Central memory CD4-positive, alpha-beta T cell (primary cell): ENCODE measurements around the gene MID1.

ENCODE experiments used
- DNase-seq: peaks from one replicate; pipeline ENCODE4 v3.0.0; 2022

MID1 gene

DNA sequence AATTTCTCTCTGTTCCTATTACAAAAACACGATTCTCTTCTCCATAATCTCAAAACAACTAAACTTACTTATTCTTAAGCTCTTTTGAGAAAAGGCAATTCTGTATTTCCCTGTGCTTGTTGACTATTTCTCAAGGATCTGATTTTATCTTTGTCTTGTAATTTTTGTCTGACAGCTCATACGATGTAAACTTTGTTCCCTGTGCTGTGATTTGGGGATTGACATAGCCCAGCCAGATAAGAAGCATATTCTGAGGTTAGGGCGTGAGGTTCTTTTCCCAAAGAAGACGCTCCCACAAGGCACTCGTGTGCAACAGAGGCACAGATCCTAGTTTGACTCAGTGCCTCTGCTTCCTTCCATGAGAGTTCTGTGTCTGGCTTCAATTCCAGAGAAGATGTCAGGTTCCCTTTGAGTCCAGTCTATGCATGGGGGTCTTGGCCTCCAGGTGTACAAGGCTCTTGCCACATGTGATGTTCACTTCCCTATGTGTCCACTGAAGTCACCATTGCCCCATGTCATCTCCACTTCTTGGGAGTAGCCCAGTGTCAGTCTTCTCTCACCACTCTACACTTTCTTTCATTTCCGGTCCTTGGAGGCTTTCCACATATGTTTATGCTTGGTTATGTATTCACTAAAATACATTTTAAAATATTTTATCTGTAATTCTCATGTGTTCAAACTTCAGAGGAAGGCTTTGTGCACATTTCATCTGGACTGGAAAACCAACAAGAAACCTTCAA, 94.8 kb downstream of the MID1 start:
- DNase-seq, result no peak

DNA sequence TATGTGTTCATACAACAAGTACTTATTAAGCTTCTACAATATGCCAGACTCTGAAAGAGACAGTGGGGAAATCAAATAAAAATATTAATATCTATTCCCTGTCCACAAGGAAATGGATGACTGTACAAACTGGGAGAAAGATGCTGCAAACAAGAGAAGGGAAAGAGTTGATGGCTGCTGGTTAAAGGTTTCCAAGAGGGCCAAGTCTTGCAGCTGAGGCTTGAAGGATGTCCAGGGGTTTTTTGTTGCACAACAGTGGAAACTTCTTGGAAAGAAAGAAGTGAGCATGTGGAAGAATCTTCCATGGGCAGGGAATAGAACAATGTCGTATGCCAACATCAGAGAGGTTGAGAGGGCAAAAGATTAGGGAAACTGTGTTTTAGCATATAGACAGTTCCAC, 95.8 kb downstream of the MID1 start:
- DNase-seq, result no peak

DNA sequence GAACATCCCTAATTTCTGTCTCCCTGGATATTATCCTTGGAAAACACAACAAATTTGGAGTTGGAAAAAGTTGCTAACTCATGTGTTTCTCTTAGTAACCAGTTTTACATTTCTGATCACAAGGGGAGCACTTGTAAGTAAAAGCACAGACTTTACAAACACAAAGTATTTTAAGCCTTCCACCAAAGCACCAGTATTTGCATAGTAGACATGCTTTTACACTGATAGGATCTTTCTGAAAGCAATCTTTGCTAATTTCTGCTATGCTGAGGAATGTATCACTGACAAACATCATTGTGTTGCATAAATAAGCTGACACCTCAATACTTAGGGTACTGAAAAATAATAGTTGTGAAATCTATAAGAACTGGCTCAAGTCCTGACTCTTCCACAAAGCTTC, 100.6 kb downstream of the MID1 start:
- DNase-seq, result no peak

DNA sequence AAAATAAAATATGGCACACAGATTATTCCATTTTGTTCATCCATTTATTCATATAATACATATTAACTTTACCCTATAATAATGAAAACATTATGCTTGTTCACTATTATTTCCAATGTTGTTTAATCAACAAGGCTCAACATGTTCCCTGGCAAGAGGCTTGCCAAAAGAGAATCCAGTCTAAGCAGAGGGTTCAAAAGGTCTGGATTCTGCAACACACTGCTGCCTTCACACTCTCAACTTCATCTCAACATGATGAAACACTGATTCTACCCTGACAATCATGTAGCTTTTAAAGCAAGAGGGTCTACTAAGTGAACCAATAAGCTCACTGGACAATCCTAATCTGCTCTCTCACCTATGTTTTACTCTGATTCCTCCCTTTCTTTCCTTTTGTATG, 101.1 kb downstream of the MID1 start:
- no peak for DNase-seq

DNA sequence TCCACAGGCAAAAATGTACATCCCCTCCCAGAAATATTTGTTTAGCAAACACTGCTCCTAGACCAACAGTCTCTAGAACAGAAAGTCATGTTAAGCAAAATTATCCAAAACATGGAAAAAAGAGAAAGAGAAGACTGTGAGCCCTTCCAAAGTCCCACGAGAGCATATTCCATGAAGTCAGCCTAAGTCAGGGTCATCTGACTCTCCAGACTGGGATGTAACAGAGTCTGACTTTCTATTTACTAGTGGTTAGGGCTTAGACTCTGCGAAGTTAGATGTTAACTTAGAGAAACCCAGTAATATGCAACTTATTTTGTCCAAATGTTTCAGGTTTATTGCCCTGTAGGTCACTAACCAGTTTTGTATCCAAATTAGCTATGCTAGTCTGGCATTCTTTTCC, 102.3 kb downstream of the MID1 start:
- DNase-seq, result no peak

DNA sequence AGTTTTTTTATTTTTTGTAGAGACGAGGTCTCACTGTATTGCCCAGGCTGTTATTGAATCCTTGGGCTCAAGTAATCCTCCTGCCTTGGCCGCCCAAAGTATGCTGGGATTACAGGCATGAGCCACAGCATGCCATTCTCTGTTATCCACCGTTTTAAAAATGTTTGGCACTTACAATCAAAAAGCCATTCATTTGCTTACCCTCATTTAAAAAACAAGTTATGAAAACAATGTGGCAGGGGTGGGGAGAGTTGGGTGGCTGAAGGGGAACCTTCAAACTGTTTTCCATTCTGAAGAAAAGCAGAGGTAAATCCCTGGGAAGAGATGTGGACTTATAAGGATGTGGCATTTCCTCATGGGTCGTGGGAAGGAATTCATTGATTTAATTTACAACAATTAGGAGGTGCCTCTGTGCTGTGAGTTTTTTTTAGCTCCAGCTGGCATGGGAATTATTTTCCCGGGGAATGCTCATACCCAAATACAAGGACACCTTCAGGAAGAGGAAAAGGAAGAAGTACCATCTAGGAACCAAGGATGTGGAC, 103.5 kb downstream of the MID1 start:
- DNase-seq, result no peak

DNA sequence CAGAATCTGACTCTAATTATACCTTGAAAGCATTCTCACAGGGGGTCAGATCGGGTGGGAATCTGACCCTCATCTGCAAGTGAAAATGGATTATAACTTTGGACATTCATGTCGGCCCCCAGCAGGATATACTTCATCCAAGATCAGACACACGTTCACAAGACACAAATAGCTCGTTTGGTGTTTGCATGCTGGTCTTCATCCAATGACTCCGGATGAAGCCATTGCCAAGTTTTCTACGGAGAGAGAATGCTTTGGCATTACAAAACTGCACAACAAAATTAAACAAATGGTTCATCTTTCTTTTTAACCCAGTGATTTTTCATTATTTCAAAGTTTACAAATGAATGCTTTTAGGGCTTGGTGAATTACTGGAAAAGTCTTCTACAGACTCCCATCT, 105.5 kb downstream of the MID1 start:
- DNase-seq, result no peak

DNA sequence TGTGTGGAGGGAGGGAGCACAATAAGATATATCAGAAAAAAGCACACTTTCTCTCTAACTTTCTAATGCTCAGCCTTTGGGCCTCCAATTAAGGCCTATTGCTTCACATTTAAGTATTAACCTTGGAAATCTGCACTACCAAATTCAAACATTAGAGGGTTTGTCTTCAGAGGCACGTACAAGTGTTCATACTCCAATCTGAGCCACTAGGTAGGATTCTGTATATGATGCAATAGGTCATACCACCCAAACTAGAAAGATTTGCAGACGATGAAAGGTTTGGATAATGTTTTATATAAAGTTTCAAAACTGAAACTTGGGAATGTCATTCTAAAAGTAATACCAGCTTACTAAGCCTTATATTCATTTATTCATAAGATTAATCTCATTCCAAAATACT, 106.4 kb downstream of the MID1 start:
- no peak for DNase-seq

DNA sequence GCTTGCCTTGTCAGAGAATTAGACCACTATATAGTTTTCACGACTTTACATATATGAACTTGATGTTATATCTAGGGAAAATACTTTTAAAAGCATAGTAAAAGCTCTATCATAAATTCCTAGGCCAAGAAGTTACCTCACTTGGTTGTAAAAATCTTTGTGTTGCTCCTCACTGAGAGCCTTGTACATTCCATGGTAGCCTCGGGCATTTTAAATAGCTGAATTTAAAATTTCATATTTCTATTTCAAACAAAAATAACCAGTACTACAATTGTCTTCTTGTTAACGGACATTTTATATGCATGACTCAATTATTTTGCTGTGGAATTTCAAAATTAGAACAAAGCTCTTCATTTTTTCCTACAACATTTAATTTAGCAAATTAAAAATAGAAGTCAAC, 107.6 kb downstream of the MID1 start:
- no peak for DNase-seq

DNA sequence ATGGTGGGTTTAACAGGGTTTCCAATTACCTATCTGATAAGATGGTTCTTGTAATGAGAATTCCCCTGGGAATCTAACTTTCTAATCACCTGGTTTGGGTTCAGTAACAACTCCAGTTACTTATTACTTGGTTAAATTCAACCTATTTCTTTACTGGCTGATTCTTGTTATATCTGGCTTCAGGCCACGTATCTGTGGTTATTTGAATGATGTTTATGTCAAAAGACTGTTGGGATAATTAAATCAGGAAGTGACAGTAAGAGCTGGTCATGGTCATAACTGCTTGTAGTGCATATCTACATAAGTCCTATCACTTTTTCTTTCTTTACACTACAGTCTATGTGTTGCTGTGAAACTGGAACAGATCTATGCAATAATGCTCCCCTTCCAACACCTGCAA, 108.1 kb downstream of the MID1 start:
- DNase-seq, result no peak

DNA sequence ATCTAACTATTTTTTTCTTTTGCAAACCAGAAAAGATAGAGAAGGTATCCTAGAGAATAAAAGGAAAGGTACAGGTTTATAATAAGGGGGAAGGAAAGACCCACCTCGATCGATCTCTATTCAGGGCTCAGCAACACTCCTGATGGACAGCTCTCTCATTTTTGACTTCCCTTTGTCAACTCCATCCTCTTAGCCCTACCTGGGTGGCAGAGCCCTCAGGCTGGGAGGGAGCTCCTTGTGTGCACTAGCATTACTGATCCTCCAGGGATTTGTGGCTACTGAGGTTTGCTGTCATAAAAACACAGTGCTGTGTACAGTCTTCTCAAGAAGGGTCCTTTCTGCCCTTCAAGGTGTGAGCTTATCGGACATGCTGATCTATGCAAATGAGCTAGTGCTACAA, 111.0 kb downstream of the MID1 start:
- no peak for DNase-seq

DNA sequence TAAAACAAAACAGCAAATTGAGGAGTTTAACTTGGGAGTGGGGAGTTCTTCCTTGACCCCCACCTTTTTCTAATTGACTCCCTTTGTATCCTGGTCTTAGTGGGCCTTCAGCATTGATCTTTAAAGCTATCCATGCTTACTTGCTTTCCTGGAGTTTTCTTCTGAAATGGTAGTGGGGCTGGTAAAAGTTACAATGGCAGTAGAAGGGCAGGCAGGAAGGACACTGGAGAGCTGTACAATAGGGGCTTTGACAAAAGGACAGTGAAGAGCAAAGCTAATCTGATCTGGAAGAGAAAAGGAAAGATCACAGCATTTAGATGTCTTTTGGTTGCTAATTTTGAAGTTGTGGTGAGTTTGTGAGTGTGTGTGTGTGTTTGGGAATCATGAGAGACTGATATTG, 111.5 kb downstream of the MID1 start:
- DNase-seq, result no peak

DNA sequence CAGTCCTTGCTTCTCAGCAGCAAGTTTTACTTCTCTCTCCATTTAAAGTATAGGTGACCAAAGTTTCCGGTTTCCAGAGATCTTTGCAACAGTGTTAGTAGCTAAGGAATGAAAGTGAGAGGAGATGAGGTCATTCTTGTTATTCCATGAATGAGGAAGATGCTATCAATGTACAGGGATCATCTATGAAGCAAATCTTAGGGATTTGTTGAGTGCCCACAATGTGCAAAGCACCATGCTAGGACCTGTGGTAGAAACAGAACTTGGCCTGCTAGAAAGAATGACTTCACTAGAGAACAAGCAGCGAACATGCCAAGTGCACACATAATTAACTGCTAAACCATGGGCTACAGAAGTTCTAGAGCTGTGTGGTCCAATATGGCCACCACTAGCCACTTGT, 112.5 kb downstream of the MID1 start:
- DNase-seq, result no peak

DNA sequence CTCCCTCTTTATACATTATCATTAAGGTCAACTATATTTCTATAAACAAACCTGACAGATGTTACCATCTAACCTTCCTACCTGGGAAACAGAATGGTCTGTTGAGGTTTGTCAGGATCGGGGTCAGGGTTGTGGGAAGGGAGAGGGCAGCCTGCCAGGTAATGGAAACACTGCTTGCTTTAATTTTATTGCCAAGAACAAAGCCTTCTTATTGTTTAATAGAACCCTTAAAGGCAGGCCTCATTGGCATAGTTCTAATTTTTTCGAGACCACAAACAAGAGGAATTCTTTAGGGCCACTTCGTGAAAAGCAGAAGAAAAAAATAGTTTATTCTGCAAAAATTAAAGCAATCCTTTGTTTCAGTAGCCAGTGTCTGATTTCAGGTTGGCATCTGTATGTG, 113.2 kb downstream of the MID1 start:
- DNase-seq, result no peak

DNA sequence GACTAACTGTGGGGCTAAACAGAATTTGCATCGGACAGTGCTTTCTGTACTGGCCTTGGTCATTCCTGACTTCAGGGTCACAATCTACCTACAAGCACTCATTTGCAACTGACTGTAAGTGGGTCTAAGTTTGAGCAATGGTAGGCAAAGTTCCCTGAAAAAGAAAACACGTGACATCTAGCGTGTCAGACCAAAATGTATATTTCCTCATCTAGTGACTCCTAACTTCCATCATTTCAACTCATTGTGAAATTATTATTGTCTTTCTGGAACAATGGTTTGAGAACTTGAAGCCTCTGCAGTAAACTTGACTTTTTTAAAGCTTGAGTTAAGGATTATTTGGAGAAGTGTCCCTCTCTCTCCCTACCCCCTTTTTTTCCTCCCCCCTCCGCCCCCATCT, 113.6 kb downstream of the MID1 start:
- no peak for DNase-seq

DNA sequence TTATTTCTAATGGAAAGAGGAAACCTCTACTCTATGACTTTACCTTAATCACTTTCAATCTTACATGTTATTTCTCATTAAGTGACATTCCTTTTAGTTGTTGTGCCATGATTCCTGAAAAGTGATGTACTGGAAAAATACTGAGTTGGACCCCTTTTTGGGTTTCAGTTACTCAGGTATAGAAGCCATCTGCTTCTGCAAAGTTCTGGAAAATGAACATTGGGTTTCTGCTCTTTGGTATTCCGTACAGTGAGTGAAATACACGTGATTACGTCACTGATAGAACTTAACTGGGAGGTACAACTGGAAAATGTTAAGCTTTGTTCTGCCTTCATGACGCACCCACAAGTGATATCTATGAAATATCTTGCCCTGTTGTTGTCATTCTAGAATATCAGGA, 114.7 kb downstream of the MID1 start:
- DNase-seq, result no peak

DNA sequence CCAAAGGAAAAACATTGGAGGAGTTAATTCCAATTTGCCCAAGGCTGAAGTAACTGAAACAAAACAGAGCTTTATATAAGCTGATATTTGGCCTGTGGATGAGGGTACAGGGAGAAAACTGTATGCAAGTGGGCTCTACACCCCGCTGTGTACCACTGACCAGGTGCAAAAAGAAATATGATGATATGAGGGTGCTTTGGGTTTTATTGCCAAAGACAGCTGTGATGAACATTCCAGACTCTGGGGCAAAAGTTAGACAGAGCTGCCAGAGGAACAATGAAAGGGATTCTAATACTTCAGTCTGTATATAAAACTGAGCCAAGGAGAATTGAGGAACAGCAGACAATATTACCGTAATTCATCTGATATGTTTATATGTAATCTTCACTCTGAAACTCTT, 117.4 kb downstream of the MID1 start:
- no peak for DNase-seq

DNA sequence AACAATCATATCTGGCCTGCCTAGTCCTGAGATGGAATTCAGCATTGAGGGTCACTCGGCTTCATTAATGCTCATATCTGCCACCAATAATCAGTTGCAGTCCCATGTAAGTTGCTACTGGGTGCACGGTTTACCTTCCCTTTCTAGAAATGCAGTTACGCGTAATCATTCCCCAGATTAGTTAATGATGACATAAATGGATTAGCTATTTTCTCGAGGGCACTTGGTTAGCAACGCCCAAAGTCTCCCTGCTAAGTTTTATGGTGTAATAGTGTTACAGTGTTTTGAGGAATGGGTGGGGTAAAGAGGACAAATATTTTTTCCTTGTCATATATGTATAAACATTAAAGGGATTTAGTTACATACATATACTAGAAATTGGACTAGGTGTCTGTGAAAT, 118.8 kb downstream of the MID1 start:
- DNase-seq, result no peak

DNA sequence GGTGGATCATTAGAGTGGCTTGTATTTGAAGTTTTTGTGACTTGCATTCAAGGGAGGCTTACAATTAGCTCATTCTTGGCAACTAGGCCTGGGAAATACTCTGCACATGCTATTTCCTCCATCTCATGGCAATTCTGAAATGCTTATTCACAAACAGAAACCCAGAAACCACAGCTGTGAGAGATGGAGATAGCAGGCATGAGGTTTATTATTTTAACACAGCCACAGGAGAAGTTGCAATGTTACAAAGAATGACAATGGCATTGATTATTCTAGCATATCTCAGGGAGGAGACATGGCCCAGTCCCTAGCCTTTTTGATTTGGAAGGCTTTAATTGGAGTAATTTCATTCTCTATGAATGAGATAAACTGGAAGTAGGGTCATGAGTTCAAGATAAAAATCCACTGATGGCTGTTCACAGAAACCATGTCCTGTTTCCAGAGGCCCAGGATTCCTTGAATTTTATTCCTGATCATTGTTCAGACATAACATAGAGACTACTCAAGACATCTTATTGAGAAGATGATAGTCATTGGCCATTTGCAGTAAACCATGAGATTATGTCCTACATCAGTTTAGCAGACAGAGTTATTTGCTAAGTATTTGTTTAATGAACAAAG, 123.9 kb downstream of the MID1 start:
- DNase-seq, result no peak

DNA sequence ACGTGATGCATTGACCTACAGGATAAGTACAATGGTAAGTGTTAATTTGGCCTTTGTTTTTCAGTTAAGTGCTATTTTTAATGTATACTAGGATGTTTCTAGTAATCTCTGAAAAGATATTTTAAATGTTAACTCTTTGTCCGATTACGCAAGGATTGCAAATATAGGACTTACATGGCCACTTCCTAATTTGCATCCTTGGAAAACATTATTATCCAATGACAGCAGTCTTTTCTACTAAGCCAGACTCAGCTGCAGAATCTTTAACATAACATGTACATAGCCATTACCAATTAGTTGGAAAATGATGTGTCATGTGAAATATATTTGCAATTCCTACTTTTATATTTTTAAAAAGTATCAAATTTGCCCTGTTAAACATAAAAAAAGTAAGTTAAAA, 124.7 kb downstream of the MID1 start:
- DNase-seq, result no peak

DNA sequence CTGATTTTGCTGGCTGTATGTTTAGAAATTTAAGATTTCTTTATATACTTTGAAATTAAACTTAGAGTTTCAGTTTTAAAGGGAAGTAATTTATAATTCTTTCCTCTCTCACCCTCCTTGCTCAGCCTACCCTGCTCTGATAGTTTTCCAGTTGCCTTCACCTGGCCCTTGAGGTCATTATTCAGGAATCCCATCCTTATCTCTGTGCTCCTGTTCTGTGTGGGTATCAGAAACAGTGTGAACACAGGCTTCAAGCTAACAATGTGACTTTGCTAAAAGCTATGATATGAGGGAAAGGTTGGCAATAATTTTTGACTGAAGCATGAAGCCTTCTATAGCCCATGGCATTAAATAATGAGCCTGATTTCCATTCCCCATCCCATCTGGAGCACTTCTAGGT, 128.1 kb downstream of the MID1 start:
- no peak for DNase-seq

DNA sequence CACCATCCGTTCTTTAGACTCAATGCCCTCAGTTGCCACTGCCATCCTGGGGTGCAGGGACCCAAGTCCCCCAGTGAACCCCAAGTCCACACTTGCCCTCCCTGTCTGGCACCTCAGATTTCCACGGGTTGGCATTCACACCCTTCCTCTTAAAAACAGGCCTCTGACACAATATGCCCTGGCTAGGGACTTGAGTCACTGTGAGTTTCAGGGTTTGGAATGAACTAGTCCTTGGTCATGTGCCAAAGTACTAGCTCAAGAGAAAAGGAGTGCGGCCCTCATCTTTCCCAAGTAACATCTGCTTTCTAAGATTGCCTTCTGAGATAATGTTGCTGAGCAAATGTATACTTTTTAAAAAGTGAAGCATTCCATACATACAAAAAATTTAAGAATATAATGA, 134.0 kb downstream of the MID1 start:
- no peak for DNase-seq

DNA sequence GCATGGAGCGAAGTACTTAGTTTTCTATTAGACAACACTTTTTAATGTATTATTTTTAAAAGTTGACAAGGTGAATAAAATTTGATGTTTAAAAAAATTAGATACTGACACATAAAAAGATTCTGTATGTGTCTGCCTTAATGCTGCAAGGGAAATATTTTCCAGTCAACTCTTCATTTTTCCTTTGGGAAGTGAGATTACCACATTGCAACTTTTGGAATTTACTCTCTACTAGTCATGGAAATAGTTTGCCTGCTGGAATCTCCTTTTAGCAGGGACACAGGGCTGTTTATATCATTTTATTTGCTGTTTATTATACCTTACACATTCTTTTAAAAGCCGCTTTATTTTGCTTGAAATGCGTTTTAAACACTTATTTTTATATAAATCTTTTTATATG, 135.1 kb downstream of the MID1 start:
- no peak for DNase-seq

DNA sequence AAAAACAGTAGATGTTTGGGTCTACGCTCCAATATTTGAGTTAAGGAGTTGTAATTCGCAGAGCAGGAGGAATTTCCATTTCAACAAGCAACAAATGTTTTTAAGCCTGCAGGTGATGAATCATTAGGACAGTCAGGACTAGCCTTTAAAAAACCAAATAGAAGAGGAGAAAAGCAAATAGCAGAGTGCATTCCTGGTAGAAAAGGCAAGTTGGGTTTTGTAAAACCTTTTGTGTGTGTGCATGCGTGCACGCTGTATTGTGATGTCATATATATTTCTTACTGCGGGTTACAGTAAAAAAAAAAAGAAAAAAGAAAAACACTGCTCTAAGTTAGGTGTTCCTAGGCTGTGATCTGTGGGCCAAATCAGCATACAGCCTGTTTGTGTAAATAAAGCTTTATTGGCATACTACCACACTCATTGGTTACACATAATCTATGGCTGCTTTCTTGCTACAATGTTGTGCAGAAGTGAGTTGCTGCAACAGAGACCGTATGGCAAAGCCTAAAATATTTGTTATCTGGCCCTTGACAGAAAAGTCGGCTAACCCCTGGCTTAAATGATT, 135.6 kb downstream of the MID1 start:
- no peak for DNase-seq
